GM18907 (cell line): Measurements from ENCODE around the gene POU2F3.
A peak's percentile ranks its signal among the peaks of the same experiment; 100 is the strongest.
"Not testable (repeated sequence)": the region's sequence is repeated elsewhere in the genome, so short reads cannot be mapped to it uniquely, and the experiment has no call there.

Experiments
- ATAC-seq: cut with Tn5 transposase; IDR thresholded peaks from one replicate; pipeline ENCODE4 v1.9.1; 2021; ENCODE audit warnings: mild to moderate bottlenecking, moderate library complexity; ENCODE audit not compliant: unreplicated experiment

The POU2F3 gene

DNA sequence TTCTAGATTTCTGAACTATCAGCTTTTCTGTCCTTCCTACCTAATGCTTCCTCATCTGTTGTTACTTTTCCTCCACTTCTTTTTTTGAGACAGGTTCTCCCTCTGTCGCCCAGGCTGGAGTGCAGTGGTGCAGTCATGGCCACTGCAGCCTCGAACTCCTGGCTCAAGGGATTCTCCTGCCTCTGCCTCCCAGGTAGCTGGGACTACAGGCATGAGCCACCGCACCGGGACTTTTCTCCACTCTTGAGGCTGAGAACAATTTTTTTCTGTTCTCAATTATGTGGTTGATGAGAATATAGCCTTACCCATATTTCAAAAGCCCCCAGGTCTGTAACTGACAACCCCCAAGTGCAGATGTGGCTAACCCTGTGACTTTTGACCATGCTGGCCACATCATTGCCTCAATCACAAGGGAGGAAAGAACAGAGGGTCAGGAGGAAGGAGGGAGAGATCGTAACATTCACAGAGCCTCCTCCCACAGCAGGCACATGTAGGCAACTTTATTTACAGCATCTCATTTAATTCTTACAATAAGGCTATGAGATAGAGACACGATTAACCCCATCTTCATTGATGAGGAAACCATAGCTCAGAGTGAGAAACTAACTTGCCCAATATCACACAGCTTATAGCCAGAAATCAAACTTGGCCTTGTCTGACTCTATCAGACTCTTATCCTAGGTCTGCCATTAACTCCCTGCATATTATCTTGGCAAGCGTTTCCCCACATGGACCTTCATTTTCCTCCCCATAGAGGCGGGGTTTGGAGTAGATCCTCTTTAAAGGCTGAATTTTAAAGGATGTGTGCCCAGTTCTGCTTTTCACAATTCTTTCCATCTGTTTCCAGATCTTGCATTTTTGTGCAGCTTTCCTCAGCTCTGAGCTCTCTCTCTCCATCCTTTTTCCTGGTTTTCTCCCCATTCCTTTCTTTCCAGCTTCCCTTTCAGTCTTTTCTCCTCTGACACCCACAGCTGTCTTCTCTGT lies 9.6 kb downstream of the POU2F3 start:
- no peak for ATAC-seq

DNA sequence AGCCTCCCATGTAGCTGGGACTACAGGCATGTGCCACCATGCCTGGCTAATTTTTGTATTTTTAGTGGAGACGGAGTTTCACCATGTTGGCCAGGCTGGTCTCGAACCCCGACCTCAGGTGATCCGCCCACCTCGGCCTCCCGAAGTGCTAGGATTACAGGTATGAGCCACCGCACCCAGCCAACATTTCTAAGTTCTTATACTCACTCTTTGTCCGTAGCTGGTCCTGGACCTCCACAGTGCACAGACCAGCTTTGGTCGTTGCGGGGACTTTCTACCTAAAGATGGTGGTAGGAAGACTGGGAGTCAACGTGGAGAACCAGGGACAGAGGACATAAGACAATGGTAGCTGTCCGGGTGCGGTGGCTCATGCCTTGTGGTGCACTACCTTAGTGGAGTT lies 13.4 kb downstream of the POU2F3 start:
- ATAC-seq, result not testable (repeated sequence)

DNA sequence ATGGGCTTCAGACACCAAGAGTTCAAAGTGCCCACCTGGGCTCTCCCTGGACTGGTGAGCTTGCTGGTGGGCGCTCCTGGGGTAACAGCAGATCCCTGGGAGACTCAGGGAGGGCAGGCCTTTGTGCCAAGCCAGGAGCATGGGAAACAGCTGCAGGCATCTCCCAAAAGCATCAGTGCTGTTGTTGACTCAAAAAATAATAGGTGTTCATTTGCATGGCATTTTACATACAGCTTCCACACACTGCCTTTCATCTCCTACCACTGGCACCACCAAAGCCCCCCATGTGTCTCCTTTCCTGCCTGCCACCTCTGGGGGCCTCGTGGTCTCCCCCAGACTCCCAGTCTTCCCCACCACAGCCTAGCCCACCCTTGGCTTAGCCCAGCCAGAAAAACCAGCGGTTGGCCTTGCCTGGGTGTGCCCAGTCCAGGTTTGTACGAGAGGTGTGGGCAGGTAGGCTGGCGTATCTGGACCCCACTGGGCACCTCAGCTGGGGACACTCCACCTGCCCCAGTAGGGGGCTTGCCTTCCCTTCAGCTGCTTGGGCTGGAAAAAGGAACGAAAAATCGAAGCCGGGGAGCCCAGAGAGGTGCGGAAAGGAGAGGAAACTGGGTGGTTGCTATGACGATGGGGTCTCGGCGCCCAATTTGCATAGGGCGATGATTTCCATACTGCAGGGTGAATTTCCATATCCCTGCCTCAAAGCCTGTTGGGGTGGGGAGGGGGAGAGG lies 15.0 kb downstream of the POU2F3 start:
- ATAC-seq, result peak; percentile 70

DNA sequence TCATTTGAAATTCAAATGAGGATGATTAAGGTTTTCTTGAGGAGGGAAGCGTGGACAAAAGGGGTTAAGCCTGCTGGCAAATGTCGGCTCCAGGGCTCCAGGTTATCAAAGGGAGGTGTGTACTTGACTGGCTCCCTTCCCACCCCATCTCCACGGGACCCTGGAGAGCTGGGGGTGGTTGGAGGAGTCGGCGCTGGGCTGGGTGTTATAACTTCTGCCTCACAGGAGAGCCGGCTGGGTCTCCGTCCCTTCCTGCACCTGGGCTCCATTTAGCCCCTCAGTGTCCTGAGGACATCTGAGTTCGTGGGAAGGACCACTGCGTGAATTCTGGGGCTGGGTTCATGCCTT lies 15.6 kb downstream of the POU2F3 start:
- no peak for ATAC-seq

DNA sequence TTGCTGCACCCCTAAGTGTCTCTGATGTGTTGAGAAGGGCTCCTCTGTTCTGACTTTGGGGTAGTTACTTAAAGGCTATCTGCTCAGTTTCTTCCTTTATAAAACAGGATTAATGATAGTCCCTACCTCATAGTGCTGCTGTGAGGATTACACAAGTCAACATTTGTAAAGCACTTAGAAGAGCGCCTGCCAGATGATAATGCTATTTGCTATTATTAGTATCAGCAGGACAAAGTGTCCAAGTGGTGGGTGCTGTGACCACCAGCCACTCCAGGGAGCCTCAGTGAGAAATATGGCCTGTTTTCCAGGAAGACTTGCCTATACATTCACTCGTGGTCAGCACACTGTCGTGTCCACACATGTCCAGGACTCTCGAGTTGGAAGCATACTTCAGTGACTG lies 16.2 kb downstream of the POU2F3 start:
- ATAC-seq, result no peak

DNA sequence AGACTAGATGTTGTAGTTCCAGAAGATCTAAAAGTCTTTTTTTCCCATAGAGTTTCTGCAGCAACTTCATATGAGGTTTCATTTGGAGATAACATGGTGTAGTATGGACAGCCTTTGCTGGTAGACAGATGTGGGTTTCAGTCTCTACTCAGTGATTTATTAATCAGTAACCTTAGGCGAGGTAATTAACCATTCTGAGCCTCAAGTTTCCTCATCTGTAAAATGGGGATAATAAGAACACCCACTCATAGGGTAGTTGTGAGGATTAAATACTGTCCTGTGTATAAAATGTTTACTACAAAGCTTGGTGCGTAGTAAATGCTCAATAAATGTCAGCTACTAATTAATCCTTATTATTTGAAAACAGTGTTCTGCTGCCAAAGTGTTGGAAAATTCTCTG lies 16.8 kb downstream of the POU2F3 start:
- no peak for ATAC-seq

DNA sequence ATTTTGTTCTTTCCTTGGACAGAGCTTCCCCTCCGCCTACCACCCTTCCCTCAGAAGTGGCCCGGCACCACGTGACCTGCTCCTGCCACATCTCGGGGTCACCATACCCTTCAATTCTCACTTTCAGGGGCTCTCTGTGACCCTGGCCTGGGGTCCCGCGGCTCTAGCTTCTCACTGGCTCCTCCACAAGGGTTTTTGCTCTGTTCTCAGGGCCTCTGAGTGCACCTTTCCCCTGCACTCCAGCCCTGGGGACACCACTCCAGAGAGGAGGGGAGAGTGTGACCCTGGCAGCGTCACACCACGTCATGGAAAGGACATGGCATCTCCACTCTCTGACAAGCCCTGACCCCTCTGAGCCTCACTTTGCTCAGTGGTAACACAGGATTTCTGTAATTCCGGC lies 17.4 kb downstream of the POU2F3 start:
- no peak for ATAC-seq

DNA sequence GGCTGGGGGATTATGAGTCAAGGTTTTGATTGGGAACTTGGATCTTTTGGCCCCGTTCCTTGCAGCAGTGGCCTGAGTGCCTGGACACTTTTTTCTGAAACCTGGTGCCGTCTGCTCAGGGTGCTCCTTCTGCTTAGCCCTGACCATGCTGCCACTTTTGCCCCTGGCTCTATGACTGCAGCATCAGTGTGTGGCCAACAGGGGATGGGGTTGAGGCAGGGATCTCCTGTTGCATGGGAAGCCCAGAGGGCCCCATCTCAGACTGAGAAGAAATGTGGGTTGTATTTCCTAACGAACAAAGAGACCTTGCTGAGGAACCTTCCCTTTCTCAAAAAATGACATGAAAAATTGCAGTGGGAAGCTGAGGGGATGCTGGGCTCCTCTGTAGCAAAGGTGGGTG lies 18.7 kb downstream of the POU2F3 start:
- no peak for ATAC-seq

DNA sequence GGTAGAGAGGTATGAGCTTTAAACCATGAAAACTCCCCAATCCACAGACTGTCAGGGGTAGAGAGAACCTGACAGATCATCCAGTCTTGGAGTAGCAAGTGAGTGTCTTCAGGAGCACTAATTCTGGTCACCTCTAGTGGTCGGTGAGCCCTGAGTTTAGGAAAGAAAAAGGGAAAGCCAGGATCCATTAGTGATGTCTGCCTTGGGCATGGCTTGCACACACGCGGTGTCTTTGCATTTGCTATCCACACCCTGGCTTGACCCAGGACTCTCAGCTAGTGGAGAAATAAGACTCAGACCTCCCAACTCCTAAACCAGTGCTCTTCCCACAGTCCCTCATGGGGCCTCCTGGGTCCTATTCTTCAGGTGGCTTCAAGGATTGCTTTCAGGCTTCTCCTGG lies 19.3 kb downstream of the POU2F3 start:
- no peak for ATAC-seq

DNA sequence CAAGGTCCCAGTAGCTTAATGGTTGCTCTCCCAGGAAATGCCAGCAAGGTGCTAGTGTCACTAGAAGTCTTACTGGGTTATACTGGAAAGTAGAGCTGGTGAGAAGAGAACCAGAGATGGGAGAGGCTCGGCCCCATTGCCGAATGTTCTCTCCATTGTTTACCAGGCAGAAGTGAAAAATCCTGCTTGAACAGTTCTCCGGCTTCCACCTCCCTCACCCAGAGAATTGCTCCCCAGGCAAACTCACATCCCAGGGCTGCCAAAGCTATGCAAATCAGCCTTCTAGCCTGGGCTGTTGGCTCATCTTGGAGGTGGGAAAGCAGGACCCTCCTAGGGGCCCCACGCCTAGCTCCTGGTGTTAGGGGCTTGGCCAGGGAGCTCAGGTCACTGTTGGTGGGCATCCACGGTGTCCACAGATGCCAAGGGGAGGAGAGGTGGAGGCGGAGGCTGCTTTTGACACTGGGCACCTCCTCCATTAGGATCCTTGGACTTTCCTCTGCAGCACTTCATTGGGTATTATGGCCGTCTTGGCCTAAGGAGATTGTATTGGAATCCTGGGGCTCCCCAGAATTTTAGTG lies 20.1 kb downstream of the POU2F3 start:
- no peak for ATAC-seq

DNA sequence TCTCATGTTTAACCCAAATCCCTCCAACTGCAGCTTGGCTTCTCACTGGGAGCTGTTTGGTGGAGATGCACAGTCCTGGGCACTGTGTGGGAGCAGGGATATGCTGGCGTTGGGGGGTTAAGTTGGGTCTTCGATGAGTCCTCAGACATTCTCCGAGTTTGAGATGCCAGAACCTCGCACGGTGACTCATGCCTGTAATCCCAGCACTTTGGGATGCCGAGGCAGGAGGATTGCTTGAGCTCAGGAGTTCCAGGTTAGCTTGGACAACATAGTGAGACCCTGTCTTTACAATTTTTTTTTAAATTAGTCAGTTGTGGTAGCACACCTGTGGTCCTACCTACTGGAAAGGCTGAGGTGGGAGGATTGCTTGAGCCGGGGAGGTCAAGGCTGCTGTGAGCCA lies 20.7 kb downstream of the POU2F3 start:
- ATAC-seq, result no peak

DNA sequence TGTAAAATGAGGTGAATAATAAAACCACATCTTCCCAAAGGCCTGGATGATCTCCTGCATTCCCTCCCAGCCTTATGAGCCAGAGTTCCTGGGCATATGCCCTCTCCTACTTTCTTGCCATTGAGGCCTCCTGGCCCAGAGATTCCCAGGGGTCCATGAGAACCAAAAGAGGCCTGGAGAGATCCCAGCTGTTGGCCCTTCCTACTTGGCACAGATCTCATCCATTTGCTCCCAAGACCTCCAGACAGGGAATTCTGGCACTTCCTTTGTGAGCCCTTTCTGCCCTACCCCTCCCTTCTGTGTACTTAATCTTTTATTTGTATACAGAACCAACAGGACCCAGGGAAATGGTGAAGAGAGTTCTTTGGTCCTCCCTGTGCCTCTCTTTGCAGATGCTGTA lies 21.4 kb downstream of the POU2F3 start:
- no peak for ATAC-seq

DNA sequence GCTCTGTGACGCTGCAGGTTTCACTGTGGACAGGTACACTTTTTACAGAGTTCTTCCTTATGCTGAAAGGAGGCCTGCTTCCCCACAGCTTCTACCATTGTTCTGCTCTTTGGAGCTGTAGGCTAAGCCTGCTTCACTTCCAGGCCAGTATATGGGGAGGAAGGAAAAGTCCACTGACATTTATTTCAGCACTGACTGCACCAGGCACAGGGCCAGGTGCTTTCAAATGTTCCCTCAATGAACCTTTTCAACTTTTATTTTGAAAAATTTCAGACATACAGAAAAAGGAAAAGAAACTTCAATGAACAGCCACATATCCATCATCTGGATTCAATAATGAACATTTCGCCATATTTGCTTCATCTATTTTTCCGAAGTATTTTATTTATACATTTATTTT lies 22.0 kb downstream of the POU2F3 start:
- ATAC-seq, result no peak

DNA sequence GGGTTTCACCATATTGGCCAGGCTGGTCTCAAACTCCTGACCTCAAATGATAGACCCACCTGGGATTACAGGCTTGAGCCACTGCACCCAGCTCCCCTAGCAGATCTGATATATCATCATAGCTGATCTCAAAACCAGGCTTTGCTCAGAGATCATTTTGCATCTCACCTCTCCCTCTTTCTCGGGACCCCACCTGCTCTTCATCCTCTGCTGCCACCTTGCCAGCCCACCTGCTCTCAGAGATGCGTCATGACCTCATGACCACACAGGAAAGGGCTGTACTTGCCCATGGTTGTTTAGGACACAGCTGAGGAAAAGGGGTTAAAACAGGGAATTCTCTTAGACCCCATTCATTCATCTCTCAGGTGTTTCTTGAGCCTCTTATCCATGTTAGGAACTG lies 27.4 kb downstream of the POU2F3 start:
- ATAC-seq, result no peak

DNA sequence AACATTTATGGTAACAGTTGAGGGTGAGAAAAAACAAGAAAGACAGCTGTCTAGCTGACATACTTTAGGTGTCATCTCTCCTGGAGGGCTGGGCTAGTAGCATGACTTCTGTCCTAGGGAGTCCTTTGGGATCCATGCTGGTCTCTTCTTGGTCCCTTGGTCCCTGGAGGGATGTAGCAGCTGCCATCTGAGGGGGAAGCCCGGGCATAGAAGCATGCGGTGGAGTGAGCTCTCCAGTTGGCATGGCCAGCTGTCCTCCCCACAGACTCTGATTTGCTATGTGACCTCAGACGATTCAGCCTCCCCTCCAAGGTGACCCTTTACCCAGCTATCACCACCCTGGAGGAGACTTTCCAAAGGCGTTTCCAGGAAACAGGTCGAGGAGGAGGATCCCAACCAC lies 28.7 kb downstream of the POU2F3 start:
- no peak for ATAC-seq

DNA sequence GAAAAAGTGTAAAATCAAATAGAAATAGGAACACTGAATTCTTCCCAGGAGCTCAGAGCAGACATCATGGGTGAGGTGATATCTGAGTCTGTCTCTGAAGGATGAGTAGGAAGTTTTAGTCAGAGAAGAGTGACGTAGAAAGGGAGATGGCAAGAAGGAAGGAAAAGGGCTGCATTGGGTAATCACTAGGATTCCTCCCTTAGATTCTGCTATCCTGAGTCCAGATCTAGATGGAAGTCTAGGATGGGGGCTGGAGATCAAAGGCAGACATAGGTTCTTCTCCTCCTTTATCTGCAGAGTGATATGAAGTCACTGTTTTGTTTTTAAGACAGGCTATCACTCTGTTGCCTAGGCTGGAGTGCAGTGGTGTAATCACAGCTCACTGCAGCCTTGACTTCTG lies 30.4 kb downstream of the POU2F3 start:
- ATAC-seq, result no peak

DNA sequence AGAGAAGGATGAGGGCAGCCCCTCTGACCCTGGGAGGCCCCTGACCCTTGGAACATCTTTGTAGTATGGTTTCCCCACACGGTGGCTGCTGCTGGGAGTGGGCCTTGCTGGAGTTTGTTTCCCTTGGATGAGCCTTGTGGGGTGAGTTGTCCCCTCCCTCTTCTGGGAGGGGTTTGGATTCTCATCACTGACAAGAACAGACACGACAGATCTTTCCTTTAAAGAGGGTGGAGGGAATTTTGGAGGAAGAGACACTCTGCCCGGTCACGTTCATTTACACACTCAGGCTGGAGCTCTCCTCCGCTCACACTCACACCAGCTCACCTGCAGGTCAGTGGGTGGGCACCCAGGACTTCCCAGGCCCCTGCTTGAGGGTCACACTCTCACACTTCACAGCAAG lies 31.7 kb downstream of the POU2F3 start:
- ATAC-seq, result no peak

DNA sequence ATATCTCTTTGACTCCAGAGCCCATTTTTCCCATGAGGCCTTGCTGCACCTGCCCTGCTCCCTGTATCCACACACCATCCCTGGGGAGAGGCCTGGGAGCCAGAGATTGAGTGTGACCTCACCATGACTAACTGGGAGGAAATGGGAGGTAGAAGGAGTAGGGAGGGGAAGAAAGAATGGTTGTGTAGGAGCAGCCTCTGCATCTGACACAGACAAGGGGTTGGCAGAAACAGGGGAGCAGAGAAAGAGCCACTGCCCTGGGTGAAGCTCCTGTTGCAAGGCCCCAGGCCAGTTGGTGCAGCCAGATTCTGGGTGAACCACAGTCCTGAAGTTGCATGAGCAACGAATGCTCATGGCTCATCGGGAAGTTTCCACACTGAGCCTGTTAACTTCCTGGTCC lies 32.4 kb downstream of the POU2F3 start:
- no peak for ATAC-seq

DNA sequence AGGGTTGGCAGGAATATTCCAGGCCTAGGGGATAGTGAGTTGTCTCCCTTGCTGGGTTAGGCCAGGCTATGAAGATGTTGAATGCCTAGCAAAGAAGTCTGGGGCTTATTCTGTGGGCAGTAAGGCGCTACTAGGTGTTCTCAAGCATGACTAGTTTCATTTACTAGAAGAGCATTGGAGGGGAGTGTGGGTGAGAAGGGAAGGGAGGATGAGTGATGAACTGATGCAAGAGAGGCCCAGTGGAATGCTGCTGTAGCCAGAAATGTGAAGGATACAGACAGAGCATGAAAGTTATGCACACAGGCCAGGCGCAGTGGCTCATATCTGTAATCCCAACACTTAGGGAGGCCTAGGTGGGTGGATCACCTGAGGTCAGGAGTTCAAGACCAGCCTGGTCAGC lies 33.5 kb downstream of the POU2F3 start:
- ATAC-seq, result no peak

DNA sequence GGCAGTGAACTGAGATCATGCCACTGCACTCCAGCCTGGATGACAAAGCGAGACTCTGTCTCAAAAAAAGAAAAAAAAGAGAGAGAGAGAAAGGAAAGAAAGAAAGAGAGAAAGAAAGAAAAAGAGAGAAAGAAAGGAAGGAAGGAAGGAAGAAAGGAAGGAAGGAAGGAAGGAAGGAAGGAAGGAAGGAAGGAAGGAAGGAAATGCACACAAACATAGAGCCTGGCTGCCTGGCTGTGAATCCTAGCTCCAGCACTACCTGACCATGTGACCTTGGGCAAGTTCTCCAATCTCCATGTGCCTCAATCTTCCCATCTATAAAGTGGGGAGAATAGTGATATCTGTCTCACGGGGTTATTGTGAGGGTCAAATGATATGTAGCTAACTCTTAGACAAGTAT lies 34.0 kb downstream of the POU2F3 start:
- ATAC-seq, result not testable (repeated sequence)

DNA sequence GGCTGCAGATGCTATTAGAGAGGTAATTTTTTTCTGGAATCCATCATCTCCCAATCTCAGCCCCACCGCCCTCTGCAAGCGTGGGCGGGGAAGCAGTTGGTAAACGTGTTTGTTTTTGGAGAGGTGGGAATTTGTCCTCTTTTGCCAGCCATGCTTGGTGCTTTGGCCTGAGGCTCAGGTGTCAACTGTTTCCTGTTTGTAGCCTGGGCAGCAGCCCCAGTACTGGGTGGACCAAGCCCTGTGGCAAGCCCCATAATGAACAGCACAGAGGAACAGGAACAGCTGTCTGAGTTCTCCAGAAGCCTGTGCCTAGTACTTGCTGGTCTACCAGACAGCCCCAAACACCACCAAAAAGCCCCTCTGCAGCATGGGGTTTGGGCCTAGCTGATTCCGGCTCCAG lies 39.6 kb downstream of the POU2F3 start:
- ATAC-seq, result no peak

DNA sequence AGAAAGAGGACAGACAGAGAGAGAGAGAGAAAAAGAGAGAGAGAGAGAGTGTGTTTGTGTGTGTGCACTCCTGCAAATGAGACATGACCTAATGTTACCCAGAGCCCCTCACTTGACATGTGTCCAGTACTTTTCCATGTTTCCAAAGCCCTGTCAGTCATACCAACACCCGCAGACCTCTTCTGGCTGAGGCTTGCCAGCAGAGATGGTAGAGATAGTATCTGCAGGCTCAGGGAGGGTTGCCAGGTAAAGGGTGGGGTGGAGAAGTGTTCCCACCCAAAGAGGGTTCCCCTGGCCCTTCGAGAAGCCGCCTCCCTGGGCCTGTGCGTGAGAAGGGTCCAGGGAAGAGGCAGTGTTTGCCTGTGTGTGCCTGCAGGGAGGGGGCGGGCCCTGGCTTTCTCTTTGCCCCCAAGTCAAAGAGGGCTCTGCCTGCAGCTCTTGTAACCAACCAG lies 40.7 kb downstream of the POU2F3 start:
- ATAC-seq, result no peak
